ENCODE measurements around the gene SAP30L.

Gene SAP30L

DNA sequence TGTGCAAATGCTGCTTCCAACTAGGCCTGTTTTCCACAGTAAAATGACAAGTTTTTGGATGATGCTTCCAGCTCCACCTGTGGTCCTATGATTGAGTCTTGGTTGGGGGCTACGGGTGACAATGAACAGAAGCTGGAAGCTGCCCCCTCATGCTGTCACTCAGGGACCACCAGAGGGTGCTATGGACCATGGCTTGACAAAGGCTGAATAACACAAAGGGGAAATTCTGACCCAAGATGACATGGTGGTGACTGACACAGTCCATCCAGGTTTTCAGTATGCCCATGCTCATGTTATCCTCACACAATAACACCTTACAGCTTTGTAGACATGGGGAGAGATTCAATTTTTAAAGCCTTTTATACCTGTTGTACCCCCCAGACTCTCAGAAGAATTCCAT is 23.9 kb upstream of the SAP30L start:
- DNase-seq (ENCODE audit: low spot score) = no peak

DNA sequence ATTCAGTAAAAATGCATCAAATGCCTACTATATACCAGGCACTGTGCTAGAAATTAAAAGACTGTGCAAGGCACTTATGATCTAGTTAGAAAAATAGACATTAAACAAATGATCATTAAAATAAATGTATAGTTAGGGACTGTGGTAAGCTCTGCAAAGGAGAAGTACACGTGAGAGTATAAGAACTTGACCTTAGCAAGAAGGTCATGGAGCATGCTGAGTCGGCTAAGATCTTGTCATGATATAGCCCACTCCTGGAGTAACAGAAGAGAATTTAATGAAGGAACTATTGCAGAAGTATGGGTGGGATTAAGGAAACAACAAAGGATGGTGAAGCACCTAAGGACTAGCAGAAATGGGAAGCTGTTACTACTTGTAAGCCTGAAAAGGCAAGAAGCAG is 23.5 kb upstream of the SAP30L start:
- no peak for DNase-seq (ENCODE audit: low spot score)

GRCh38 chr5:154428208-154428607 is 17.6 kb upstream of the SAP30L start:
- no peak for DNase-seq (ENCODE audit: low spot score)

GRCh38 chr5:154429341-154429740 is 16.5 kb upstream of the SAP30L start:
- DNase-seq (ENCODE audit: low spot score) = no peak

GRCh38 chr5:154430466-154430865 is 15.3 kb upstream of the SAP30L start:
- DNase-seq (ENCODE audit: low spot score) = no peak

GRCh38 chr5:154430961-154431630 is 14.7 kb upstream of the SAP30L start:
- no peak for DNase-seq (ENCODE audit: low spot score)

DNA sequence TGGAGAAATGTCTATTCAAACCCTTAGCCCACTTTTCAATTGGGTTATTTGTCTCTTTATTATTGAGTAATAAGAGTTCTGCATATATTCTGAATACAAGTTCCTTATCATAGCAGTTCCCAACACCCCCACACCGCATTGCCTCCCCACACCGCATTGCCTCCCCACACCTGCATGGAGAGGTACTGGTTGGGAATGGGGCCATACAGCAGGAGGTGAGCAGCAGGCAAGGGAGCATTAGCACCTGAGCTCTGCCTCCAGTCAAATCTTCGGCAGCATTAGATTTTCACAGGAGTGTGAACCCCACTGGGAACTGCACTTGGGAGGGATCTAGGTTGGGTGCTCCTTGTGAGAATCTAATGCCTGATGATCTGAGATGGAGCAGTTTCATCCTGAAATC is 10.6 kb upstream of the SAP30L start:
- no peak for DNase-seq (ENCODE audit: low spot score)

- no peak for DNase-seq (ENCODE audit: low spot score)
These were observed 8.4 kb upstream of the SAP30L start for GRCh38 chr5:154437281-154437965.

GRCh38 chr5:154440540-154440939 is 5.3 kb upstream of the SAP30L start:
- DNase-seq (ENCODE audit: low spot score) = no peak

- no peak for DNase-seq (ENCODE audit: low spot score)
These were observed 3.0 kb upstream of the SAP30L start for GRCh38 chr5:154442801-154443200.

- DNase-seq (ENCODE audit: low spot score) = no peak
These were observed 1.0 kb upstream of the SAP30L start for GRCh38 chr5:154444556-154445421.

DNA sequence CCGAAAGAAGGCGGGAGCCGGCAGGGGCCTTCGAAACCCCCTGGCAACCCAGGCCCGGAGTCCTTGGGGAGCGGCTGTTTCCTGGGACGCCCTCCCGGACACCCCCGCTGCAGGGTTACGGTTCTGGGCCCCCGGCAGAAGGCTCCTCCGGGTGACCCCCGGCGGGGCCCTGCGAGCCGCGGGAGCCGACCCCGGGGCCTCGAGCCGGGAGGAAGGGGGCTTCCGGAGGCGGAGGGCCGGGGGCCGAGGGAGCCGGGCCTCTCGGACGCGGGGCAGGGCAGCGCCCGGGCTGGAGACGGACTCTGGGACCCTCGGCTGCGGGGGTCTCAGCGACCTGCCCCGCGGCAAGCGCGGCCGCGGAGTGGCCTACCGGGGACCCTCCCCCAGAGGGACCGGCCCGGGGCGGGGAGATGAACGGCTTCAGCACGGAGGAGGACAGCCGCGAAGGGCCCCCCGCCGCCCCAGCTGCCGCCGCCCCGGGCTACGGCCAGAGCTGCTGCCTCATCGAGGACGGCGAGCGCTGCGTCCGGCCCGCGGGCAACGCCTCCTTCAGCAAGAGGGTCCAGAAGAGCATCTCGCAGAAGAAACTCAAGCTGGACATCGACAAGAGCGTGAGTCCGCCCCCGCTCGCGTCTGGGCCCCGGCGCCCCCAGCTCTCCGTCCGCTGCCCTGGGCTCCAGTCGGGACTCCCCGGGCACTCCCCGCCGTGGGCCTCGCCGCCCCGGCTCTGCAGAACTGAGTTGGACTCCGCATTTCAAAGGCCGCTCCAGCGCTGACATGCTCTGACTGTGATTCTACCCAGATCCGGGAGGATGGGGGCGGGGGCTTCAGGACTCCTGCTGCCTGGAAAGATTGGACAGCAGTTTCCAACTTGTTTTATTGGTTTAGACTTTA is 645 bp downstream of the SAP30L start:
- peak; percentile 12 for DNase-seq (ENCODE audit: low spot score)

DNA sequence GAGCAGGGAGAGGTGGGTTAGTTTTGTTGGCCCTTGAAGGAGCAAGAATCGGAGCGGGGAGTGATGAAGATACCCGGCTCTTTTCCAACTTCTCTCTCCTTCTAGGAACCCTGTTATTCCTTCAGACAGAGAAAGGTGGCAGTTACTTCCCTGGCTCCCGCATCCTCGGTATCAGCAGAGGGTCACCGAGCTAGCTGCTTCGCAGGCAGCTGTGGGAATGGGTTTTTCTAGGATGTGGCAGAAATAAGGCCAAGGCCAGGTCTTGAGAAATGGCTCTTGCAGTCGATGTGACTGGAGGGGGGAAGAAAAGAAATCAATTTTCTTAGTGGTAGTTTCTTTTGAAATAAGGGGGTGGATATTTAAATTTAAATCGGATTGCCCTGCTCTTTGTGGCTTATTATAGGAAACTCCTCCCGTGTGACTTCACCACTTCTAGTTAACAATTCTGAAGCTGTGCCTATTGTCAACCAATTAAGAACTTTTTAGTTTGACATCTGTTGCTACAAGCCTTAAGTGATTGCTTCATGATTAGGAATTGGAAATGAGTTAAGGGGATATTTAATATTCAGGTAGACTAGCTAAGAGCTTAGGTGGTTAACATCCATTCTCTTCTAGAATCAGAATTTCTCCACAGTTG is 1.4 kb downstream of the SAP30L start:
- DNase-seq (ENCODE audit: low spot score) = no peak

DNA sequence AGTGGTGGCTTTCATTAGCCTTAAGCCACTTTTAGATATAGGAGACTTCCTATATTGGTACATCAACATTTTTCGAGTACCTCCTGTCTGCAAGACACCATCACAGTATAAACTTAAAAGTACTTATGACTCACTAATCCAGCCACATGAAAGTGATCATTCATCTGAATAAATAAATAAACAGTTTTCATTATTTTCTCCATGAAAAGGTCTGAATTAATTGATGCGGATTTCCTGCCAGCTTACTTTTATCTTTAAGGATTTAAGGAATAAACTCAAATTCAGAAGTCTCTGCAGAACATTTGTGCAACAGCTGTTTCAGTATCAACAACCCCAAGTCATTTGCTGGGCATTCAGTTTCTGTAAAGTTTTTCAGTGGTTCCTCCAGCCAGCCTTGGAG is 4.0 kb downstream of the SAP30L start:
- no peak for DNase-seq (ENCODE audit: low spot score)

- no peak for DNase-seq (ENCODE audit: low spot score)
These were observed 6.2 kb downstream of the SAP30L start for GRCh38 chr5:154451957-154452356.

DNA sequence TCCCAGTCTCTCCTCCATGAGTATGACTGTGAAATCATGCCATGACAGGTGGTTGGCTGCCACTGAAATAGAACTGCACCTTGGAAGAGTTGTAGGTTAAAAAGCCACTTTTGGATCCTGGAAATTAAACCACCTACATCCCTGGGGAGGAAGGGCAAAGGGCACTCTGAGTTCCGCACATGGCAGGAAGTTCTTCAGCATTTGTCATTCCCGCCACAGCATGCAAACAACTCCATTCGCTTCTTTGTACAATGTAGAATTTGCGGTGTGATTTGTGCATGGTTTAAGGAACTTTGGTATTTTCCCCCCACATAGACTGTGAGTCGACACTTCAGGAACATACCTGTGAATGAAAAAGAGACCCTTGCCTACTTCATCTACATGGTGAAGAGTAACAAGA is 9.8 kb downstream of the SAP30L start:
- no peak for DNase-seq (ENCODE audit: low spot score)

DNA sequence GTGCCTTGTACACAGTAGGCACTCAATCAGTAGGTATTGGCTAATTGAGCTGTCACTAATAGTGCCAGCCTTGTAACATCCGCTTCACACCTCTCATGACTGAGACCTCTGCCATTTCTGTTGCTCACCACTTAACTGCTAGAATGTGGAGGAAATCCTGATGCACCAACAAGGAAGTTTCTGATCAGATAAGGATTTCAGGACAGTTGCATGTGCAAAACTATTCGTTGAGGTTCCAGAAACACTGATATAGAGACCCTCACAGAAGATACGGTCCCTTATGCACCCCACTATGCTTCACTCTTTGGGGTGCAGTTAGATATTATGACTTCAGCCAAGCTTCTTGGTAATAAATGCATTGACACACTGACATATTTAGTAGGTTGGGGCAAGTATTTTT is 10.7 kb downstream of the SAP30L start:
- DNase-seq (ENCODE audit: low spot score) = no peak

DNA sequence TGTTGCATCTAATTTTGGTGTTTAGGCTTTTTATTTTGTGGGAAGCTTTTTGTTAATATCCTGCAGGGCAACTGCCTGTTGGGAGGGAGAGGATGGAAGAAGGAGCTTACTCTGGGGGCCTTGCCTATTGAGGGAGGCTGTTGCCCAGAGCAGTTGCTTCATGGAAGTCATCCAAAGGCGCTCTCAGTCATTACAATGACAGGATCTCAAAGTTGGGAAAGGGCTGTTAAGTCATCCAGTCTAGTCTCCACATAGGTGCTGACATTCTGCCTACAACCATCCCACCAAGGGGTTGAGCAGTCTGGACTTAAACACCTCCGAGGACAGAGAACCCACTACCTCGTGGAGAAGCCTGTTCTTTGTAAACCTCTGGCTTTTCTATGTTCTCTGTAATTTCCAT is 13.2 kb downstream of the SAP30L start:
- DNase-seq (ENCODE audit: low spot score) = no peak

- DNase-seq (ENCODE audit: low spot score) = no peak
These were observed 14.4 kb downstream of the SAP30L start for GRCh38 chr5:154460172-154460571.

DNA sequence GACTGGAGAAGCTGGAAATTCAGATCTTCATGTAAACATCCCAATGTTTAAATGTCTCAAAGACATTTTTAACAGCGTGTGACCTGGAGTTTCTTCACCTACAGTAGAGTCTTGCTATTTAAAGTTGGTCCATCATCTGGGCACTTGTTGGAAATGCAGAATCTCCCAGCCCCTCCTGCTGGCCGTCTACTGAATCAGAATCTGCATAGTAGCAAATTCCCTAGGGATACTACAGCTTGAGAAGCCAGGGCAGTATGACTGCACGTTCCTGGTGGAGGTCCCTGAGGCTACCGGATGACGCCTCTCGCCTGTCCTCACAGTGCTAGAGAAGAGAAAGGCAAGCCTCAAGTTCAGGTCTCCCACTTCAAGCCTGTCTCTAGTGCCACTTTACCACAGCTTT is 15.7 kb downstream of the SAP30L start:
- no peak for DNase-seq (ENCODE audit: low spot score)

GRCh38 chr5:154464438-154464837 is 18.6 kb downstream of the SAP30L start:
- no peak for DNase-seq (ENCODE audit: low spot score)

- DNase-seq (ENCODE audit: low spot score) = no peak
These were observed 19.4 kb downstream of the SAP30L start for GRCh38 chr5:154465169-154465568.
